SIG-M5 (cell line): Measurements from ENCODE around the gene PFKL.
A peak's percentile ranks its signal among the peaks of the same experiment; 100 is the strongest.
"Not testable (repeated sequence)": the region's sequence is repeated elsewhere in the genome, so short reads cannot be mapped to it uniquely, and the experiment has no call there.

Source experiments
- DNase-seq: peaks from one replicate; lab custom pipeline; 2025; lab: John Stamatoyannopoulos, UW

PFKL gene

GRCh38 chr21:44328242-44328895 is 28.5 kb downstream of the PFKL start:
- DNase-seq: no peak

GRCh38 chr21:44329086-44329889 is 29.4 kb downstream of the PFKL start:
- DNase-seq: no peak

GRCh38 chr21:44329971-44330681 is 30.3 kb downstream of the PFKL start:
- no peak for DNase-seq

- no peak for DNase-seq
These were observed 30.8 kb downstream of the PFKL start for GRCh38 chr21:44330698-44331097.

- DNase-seq: no peak
These were observed 31.4 kb downstream of the PFKL start for GRCh38 chr21:44331209-44331608.

GRCh38 chr21:44331650-44332307 is 31.9 kb downstream of the PFKL start:
- DNase-seq: no peak

- DNase-seq: no peak
These were observed 32.5 kb downstream of the PFKL start for GRCh38 chr21:44332383-44332782.

GRCh38 chr21:44332965-44333364 is 33.1 kb downstream of the PFKL start:
- DNase-seq: no peak

GRCh38 chr21:44333509-44334328 is 33.9 kb downstream of the PFKL start:
- DNase-seq: no peak

- no peak for DNase-seq
These were observed 34.6 kb downstream of the PFKL start for GRCh38 chr21:44334329-44335030.

GRCh38 chr21:44335266-44336059 is 35.6 kb downstream of the PFKL start:
- DNase-seq: no peak

- DNase-seq: no peak
These were observed 37.6 kb downstream of the PFKL start for GRCh38 chr21:44337449-44337848.

- DNase-seq: no peak
These were observed 38.4 kb downstream of the PFKL start for GRCh38 chr21:44337941-44338895.

GRCh38 chr21:44338971-44339910 is 39.4 kb downstream of the PFKL start, which contains the start of gene CFAP410:
Gene CFAP410 (minus strand): TSS chr21:44339390. CDS start chr21:44339194, 196 bp downstream.
- DNase-seq: peak; percentile 67

GRCh38 chr21:44341726-44342458 is 42.0 kb downstream of the PFKL start:
- DNase-seq: not testable (repeated sequence)

- not testable (repeated sequence) for DNase-seq
These were observed 43.1 kb downstream of the PFKL start for GRCh38 chr21:44342981-44343380.
